HTERT RPE-1 (cell line): ENCODE measurements around the gene WBP2.
"Not testable (repeated sequence)": the region's sequence is repeated elsewhere in the genome, so short reads cannot be mapped to it uniquely, and the experiment has no call there.

ENCODE experiments used
- in situ Hi-C: fragments of 300-500 bp; cut with MboI; formaldehyde crosslinking; loops from 4 replicates; pipeline ENCODE4 v1.14.3; 2020; ENCODE audit warnings: low sequenced_read_pairs

The WBP2 gene

DNA sequence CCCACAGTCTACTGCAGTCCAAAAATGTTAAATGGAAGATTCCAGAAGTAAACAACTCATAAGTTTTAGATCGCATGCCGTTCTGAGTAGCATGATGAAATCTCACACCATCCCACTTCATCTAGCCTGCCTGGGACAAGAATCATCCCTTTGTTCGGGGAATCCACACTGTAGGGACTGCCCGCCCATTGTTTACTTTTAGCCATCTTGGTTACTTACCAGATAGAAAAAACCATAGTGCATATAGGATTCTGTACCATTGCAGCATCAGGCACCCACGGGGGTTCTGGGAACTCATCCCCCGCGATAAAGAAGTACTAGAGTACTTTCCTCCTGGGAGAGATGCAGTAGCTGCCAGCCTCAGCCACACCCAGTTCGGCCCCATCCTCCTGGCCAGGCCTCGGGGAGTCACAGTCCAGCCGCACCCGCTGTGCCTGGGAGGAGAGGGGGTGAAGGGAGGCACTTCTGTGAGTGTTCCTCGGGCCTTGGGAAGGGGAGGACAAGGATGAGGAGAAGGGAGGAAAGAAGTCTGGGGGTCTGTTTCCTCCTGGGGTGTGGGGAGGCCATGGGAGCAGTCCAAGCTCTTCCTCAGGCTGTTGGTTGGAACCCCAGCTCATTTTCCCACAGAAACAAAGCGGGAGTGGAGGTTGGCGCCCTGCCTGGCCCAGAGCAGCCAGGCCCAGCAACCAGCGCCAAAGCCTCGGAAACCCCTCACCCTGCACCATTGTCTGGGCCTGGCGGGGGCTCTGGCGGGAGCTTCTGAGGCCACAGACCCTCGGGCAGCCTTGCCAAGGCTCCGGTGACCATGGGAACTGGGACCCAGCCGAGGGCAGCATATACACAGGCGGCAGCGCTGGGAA is 14.4 kb upstream of the WBP2 start:
- in situ Hi-C loops: no loop called here

DNA sequence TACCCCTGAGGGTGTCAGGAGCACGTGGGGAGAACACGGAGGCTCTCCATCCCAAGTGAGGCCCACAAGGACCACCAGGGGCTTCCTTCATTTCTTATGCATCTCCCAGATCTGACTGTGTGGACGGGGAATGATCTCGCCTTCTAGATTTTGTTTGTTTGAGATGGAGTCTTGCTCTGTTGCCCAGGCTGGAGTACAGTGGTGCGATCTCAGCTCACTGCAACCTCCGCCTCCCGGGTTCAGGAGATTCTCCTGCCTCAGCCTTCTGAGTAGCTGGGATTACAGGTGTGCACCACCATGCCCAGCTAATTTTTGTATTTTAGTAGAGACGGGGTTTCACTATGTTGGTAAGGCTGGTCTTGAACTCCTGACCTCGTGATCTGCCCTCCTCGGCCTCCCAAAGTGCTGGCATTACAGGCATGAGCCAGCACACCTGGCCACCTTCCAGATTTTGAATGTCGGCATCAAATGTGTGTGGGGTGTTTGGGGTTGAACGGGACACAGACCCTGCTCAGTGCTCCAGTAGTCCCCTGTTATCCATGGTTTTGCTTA is 13.7 kb upstream of the WBP2 start:
- in situ Hi-C loops: not testable (repeated sequence)

DNA sequence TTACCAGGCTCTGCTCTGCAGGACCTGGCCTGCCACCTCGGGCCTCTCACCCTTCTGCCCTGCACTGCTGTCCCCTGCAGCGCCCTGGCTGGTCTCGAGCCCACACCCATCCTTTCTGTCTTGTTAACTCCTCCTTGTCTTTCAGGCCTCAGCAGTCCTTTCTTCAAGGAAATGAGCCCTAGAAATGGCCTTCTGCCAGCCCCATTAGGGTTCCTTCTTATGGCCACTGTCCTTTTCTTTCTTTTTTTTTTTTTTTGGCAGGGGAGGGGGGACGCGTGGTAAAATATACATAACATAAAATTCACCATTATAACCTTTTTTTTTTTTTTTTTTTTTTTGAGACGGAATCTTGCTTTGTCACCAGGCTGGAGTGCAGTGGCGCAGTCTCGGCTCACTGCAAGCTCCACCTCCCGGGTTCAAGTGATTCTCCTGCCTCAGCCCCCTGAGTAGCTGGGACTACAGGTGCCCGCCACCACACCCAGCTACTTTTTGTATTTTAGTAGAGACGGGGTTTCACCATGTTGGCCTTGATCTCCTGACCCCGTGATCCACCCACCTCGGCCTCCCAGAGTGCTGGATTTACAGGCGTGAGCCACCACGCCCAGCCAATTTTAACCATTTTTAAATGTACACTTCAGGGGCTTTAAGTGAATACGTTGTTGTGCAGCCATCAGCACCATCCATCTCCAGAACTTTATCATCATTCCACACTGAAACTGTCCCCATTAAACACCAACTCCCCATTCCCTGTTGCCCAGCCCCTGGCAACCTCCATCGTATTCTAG is 10.5 kb upstream of the WBP2 start:
- in situ Hi-C loops: not testable (repeated sequence)

DNA sequence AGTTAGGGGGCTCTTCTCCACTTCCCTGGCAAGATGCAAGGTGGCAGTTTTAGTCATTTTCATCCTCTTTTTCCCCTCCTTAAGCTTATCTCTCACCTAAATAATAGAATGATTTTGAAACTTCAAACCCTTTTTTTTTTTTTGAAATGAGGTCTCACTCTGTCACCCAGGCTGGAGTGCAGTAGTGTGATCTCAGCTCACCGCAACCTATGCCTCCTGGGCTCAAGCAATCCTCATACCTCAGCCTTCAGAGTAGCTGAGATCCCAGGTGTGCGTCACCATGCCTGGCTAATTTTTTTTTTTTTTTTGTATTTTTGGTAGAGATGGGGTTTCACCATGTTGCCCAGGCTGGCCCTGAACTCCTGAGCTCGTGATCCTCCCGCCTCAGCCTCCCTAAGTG is 9.8 kb upstream of the WBP2 start:
- in situ Hi-C loops: not testable (repeated sequence)

DNA sequence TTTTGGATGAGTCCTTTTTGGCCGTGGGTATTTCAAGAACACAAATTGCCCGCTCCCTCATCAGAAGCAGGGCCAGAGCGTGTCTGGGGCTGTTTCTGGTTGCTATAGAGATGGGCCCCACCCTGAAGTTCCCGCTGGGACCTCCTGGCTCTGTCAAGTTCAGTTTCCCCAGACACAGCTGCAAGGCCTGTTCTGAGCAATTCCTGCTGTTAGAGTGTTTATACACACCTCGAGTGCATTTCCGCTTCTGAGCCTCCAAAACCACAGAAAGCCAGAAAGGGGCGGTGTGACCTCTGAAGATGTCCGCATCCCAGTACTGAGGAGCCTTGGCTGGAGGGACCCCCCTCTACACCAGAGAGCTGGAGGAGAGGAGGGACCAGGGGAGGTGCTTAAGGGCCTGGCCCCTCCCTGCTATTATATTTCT is 9.3 kb upstream of the WBP2 start:
- in situ Hi-C loops: no loop called here

DNA sequence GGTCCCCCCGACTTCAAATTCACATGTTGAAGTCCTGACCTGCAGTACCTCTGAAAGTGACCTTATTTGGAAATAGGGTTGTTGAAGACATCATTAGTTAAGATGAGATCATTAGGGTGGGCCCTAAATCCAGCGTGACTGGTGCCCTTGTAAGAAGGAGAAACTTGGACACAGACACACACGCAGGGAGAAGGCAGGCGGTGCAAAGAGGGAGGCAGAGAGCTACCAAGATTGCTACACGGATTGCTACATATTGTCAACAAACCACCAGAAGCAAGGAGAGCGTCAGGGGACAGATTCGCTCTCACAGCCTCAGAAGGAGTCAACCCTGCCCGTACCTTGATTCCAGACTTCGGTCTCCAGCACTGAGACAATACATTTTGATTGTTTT is 6.8 kb upstream of the WBP2 start:
- in situ Hi-C loops: no loop called here

DNA sequence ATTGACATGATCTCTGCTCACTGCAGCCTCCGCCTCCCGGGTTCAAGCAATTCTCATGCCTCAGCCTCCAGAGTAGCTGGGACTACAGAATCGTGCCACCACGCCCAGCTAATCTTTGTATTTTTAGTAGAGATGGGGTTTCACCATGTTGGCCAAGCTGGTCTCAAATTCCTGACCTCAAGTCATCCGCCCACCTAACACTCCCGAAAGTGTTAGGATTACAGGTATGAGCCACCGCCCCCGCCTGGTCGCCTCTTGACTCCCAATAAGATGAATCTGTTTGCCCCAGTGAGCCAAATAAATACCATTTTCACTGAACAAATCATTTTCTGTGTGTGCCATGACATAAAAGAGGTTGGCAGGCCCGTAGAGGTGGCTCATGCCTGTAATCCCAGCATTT is 4.2 kb upstream of the WBP2 start:
- in situ Hi-C loops: not testable (repeated sequence)

DNA sequence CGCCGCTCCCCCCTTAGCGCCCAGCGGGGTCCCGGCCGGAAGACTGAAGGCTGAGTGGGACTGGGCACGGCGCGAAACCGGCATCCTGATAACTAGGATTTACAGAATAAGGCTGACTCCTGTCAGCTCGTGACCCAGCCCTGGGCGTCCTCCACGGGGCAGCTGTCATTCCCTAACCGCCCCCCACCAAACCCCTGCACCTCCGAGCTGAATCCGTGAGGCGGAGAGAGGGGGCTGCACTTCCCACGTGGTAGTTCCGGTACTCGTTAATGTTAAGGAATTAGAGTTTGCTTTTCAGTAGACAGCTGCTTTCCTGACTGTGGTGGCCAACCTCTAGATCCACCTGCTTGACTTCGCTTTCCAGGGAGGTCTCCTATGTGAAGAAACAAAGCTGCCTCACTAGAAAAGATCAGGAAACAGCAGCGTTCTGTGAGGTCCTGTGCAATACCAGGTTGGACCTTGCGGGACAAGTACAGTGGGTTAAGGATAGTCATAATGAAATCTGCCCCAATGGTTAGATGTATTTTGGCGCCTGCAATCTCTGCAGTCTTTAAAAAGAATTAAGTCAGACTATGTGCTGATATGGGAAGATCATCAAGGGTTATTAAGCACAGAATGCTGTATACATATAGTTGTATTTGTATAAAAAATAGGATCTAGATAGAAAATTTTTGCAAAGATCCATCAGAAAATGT is 1.1 kb upstream of the WBP2 start:
- in situ Hi-C loops: no loop called here

DNA sequence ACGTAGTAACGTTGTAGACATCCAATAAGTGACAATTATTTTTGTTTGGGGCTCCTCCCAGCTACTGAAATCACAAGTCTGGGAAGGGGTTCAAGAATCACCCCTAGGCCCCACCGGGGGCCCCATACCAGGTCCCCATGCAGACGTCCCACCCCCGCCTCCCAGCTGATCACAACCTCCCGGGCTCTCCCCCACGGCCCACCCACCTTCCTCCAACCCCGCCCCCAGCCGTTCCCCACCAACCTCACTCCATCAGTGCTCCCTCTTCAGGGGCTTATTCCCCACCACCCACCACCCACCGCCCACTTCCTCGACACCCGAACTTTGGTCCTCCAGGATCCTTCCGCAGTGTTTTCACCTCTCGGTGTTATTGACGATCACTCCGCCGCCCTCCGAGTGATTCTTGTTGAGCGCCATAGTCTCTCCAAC is 240 bp downstream of the WBP2 start:
- in situ Hi-C loops: no loop called here

DNA sequence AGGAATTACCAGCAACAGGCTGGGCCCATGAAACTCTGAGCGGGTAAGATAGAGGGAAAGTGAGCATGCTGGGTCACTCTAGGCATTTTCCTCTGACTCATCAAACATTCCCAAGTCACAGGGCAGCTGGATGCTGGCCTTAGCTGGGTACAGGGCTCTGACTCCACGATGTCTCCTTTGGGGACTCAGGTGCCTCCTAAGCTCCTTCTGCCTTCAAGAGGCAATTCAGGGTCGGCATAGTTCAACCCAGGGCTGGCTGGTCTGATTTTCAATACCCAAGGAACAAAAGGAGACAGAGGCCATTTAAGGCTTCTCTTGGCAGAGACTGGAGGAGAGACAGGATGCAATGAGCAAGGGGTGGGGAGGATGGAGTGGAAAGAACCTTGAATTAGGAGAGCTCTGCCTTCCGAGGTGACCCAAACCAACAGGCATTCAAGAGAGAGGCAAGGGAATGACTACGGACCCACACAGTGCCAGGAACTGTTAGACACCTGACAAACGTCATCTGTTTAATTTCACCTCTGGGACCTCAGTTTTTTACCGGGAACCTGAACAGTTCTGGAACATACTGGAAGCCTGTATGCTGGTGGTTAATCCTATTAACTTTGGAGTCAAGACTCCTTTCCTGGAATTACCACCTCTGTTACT is 910 bp downstream of the WBP2 start:
- in situ Hi-C loops: no loop called here

DNA sequence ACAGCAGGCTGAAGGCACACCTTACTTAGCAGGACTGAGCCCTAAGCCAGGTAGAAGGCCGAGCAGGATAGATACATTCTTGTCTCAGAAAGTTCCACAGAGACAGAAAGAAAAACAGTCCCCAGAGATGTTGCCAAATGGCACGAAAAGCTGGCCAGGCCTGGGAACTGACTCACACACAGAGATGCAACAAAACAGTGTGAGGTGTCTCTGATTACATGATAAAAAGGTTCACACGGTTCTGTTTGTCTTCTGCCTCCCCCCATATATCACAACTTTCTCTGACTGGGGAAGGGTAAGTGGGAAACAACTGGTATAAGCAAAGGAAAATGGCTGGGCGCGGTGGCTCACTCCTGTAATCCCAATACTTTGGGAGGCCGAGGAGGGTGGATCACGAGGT is 1.7 kb downstream of the WBP2 start:
- in situ Hi-C loops: no loop called here

DNA sequence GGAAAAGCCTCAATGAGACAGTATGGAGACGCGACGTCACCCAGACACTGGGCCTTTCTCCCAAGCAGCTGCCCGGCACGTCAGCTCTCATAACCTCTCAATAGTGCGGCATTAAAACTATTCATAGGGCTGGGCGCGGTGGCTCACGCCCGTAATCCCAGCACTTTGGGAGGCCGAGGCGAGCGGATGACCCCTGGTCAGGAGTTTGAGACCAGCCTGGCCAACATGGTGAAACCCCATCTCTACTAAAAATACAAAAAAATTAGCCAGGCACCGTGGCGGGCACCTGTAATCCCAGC is 3.5 kb downstream of the WBP2 start:
- in situ Hi-C loops: not testable (repeated sequence)

DNA sequence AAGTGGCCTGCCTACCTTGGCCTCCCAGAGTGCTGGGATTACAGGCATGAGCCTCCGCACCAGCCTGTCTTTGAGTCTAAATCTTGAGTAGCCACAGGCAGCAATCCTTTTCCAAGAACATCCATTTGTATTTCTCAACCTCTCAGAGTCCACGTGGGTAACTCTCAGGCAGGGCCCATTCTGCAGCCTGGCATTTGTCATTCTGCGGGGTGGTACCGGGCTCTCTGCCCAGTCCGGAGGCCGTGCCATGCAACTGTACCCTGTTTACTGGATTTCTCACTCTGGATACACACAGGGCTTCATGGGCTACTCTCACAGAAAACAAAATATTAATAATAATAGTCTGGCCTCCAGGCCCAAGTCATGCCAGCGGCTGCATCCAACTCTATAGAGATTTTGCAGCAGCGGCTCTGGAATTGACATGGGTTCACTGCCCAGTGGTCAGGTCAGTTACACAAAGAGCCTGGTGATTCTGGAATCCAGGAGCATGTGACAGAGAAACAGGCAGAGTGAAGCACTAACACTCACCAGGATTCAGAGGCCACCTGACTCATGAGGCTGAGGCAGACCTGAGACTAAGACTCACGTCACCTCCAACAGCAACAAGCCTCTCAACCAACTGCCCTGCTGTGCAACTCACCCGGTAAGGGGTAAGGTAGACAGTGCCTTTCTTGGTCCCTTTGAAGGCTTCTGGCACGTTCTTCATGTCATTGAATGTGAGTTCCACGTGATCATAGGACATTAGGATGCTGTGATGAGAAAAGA is 4.0 kb downstream of the WBP2 start:
- in situ Hi-C loops: no loop called here

DNA sequence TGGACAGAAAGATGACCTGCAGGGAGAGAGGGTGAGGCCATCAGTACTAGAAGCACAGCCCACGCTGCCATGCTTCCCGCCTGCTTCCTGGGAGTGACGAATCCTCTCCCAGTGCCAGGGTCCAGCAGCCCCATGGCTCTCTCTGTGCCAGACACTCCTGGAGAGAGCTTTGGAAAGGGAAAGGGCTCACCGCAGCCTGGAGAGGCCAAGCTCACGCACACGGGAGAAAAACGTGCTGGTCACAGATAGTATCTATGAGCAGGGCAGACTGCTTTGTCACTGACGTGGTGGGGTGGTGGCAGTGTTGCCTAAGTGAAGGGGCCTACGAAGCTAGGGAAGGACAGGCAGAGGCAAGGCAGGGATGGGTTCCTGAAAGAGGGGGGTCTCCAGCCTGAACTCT is 5.4 kb downstream of the WBP2 start:
- in situ Hi-C loops: no loop called here

DNA sequence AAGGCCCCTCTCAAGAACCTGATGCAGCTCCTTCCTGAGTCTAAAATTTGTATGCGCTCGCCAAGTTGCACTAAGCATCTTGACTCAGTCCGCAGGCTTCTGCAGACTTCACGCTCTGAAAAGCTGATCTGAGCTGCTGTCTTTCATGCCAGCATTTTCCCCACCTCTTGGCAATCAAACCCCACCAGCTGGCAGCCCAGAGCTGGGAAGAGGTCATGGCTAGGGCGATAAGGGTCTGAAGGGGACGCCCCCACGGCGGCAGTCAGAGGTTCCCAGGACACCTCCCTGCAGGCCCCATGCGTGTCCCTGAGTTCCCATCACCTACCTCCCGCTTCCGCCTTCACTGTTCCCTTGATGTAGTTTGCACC is 5.9 kb downstream of the WBP2 start:
- in situ Hi-C loops: no loop called here

DNA sequence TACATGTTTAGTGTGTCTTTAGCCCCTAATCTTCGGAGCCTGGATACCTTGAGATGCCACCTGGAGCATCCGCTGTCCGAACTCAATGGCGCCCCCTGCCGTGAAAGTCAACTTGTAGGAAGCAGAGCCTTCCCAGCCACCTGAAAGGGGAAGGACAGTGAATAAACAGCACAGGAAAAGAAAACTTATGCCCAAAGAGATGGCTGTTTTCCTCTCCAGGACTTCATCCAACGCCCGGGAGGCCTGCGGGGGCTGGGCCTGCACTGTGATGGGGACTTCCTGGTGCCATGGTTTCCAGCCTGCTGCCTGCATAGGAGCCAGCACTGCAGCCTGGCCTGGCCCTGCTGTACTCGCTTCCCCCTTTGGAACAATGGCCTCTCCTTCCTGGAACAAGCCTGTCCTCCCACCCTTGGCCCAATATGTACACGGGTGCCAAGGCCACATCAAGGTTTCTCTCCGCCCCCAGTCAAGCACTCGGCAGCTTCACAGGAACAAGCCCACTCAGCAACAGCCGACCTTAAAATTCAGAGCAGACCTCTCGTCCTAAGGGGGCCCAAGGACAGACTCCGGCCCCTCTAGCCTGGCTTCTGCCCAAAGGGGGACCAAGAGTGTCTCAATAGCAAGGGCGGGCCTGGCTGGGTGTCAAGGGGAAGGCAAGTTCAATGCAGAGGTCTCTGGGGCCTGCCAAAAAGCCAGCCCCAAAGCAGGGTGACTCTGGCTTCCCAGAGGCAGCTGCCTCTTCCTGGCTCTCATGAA is 6.4 kb downstream of the WBP2 start:
- in situ Hi-C loops: no loop called here

DNA sequence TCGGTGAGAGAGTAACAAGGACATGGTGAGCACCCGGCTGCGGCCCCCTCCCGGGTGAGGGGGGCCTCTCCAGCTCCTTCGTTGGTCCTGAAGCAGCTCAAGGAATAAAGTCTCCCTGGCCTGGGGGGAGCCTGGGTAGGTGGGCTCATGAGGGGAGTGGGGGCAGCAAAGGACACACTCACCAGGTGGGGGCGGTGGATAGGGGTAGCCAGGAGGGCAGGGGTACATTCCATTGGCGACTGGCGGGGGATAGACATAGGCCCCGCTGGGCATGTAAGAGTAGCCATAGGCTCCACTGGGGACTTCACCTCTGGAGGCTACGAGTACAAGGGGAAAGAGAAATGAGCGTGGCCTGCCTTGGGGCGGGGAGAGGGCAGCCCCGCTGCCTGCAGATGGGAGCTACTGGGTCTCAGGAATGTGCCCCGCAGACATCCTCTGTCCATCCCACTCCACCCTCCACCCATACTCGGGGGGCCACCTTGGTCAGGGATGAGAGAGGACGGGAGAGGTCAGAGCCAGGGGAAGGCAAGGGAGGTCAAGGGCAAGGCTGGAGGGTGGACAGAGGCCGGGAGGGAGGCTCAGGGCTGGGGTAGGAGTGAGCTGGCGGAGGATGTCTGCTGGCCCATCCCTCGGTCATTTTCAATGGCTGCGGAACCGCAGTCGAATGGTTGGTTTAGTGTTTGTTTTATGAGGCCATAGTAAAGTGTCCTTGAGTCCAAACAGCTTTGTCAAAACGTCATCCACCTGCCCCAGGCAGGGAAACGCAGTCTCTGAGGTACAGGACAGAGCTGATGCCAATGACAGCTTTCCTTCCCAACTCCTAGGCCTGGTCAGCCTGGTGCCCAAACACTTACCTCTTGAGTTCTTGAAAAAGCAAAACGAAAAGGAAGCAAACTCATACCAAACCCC is 7.3 kb downstream of the WBP2 start:
- in situ Hi-C loops: no loop called here
